ENCODE measurements around the gene RNF157.

DNA sequence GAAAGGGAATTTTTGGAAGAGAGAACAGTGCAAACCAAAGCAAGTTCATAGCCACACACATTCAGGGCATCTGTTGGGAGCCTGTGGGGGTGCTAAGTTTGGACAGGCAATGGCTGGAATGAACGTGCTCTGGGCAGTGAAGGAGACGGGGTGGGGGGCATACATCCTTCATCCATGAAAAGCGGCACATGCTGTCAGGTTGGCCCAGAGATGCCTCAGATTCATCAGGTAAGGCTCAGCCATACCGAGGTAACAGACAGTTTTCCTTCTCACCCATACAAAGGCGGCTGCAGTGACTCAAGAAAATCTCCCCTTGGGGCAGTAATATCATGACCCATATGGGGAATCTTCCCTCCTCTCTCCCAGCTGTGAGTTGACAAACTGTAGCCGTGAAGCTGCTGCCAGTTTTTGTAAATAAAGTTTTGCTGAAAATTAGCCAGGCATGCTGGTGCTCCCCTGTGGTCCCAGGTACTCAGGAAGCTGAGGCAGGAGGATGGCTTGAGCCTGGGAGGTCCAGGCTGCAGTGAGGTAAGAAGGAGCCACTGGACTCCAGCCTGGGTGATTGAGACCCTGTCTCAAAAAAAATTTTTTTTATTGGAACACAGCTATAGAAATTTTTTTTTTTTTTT lies 15.6 kb upstream of the RNF157 start:
- TF ChIP-seq, protein P1, sequence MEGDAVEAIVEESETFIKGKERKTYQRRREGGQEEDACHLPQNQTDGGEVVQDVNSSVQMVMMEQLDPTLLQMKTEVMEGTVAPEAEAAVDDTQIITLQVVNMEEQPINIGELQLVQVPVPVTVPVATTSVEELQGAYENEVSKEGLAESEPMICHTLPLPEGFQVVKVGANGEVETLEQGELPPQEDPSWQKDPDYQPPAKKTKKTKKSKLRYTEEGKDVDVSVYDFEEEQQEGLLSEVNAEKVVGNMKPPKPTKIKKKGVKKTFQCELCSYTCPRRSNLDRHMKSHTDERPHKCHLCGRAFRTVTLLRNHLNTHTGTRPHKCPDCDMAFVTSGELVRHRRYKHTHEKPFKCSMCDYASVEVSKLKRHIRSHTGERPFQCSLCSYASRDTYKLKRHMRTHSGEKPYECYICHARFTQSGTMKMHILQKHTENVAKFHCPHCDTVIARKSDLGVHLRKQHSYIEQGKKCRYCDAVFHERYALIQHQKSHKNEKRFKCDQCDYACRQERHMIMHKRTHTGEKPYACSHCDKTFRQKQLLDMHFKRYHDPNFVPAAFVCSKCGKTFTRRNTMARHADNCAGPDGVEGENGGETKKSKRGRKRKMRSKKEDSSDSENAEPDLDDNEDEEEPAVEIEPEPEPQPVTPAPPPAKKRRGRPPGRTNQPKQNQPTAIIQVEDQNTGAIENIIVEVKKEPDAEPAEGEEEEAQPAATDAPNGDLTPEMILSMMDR (IDR thresholded peaks at IDR 0.05; ENCODE audit: insufficient read depth, low read length), result no peak
- TF ChIP-seq POLR2AphosphoS5 (IDR thresholded peaks at IDR 0.05; ENCODE audit: low read depth) (no peak), GABPA (IDR thresholded peaks at IDR 0.05; ENCODE audit: low read depth) (no peak), SPI1 (IDR thresholded peaks at IDR 0.05; ENCODE audit: borderline replicate concordance, low read depth) (no peak)
- TF ChIP-seq, protein P2, sequence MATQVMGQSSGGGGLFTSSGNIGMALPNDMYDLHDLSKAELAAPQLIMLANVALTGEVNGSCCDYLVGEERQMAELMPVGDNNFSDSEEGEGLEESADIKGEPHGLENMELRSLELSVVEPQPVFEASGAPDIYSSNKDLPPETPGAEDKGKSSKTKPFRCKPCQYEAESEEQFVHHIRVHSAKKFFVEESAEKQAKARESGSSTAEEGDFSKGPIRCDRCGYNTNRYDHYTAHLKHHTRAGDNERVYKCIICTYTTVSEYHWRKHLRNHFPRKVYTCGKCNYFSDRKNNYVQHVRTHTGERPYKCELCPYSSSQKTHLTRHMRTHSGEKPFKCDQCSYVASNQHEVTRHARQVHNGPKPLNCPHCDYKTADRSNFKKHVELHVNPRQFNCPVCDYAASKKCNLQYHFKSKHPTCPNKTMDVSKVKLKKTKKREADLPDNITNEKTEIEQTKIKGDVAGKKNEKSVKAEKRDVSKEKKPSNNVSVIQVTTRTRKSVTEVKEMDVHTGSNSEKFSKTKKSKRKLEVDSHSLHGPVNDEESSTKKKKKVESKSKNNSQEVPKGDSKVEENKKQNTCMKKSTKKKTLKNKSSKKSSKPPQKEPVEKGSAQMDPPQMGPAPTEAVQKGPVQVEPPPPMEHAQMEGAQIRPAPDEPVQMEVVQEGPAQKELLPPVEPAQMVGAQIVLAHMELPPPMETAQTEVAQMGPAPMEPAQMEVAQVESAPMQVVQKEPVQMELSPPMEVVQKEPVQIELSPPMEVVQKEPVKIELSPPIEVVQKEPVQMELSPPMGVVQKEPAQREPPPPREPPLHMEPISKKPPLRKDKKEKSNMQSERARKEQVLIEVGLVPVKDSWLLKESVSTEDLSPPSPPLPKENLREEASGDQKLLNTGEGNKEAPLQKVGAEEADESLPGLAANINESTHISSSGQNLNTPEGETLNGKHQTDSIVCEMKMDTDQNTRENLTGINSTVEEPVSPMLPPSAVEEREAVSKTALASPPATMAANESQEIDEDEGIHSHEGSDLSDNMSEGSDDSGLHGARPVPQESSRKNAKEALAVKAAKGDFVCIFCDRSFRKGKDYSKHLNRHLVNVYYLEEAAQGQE (IDR thresholded peaks at IDR 0.05; ENCODE audit: insufficient replicate concordance, low read depth), result no peak

All from HL-60 (cell line).